MM.1S (cell line): ENCODE measurements around the gene KCNJ16.

Experiments
- DNase-seq: peaks from one replicate; pipeline ENCODE4 v3.0.0-alpha.2; 2015
- H2AFZ ChIP-seq: fragments of 300-600 bp; sonication (generic); 2 replicates; pipeline ENCODE4 v1.6.0; 2016; ENCODE audit warnings: antibody characterized with exemption, low read length
- H3F3A ChIP-seq: fragments of 300-600 bp; sonication (generic); 2 replicates; pipeline ENCODE4 v1.6.1; 2016; ENCODE audit warnings: mild to moderate bottlenecking, antibody characterized with exemption, low read length, moderate library complexity, mixed read lengths; ENCODE audit not compliant: insufficient read depth
- H3K27ac ChIP-seq: fragments of 300-600 bp; sonication (generic); 2 replicates; pipeline ENCODE4 v1.5.1; 2016; ENCODE audit warnings: mild to moderate bottlenecking, low read length
- H3K27me3 ChIP-seq: fragments of 300-600 bp; sonication (generic); replicated peaks from 2 replicates; pipeline ENCODE4 v1.6.0; 2016; ENCODE audit warnings: low read length; ENCODE audit not compliant: insufficient read depth
- H3K36me3 ChIP-seq: fragments of 300-600 bp; sonication (generic); replicated peaks from 2 replicates; pipeline ENCODE4 v1.6.1; 2016; ENCODE audit warnings: mild to moderate bottlenecking, low read length, mixed read lengths; ENCODE audit not compliant: insufficient read depth
- H3K4me1 ChIP-seq: fragments of 300-600 bp; sonication (generic); 2 replicates; pipeline ENCODE4 v1.6.1; 2016; ENCODE audit warnings: low read length, mixed read lengths
- H3K4me2 ChIP-seq: fragments of 300-600 bp; sonication (generic); 2 replicates; pipeline ENCODE4 v1.6.0; 2016; ENCODE audit warnings: low read depth, low read length
- H3K4me3 ChIP-seq: fragments of 300-600 bp; sonication (generic); 2 replicates; pipeline ENCODE4 v1.5.1; 2016; ENCODE audit warnings: low read length, mixed read lengths
- H3K79me2 ChIP-seq: fragments of 300-600 bp; sonication (generic); 2 replicates; pipeline ENCODE4 v1.6.1; 2016; ENCODE audit warnings: mixed run types, low read length, mixed read lengths
- H3K9ac ChIP-seq: fragments of 300-600 bp; sonication (generic); 2 replicates; pipeline ENCODE4 v1.6.1; 2016; ENCODE audit warnings: low read length, mixed read lengths
- H3K9me2 ChIP-seq: fragments of 300-600 bp; sonication (generic); replicated peaks from 2 replicates; pipeline ENCODE4 v1.6.1; 2016; ENCODE audit warnings: mild to moderate bottlenecking, low read length, mixed read lengths; ENCODE audit not compliant: insufficient read depth
- H3K9me3 ChIP-seq: fragments of 300-600 bp; sonication (generic); replicated peaks from 2 replicates; pipeline ENCODE4 v1.6.1; 2016; ENCODE audit warnings: mild to moderate bottlenecking, low read length, mixed read lengths; ENCODE audit not compliant: insufficient read depth
- H4K20me1 ChIP-seq: fragments of 300-600 bp; sonication (generic); 2 replicates; pipeline ENCODE4 v1.6.1; 2016; ENCODE audit warnings: mild to moderate bottlenecking, low read length, moderate library complexity, mixed read lengths; ENCODE audit not compliant: insufficient read depth
- EZH2 ChIP-seq: fragments of 300-600 bp; sonication (generic); optimal IDR thresholded peaks from 2 replicates; pipeline ENCODE3; 2017; ENCODE audit warnings: low read depth, mild to moderate bottlenecking, antibody characterized with exemption, low read length, mixed read lengths
- EZH2phosphoT487 ChIP-seq: fragments of 300-600 bp; sonication (generic); IDR thresholded peaks from 2 replicates; pipeline ENCODE4 v1.6.1; 2018; ENCODE audit warnings: antibody characterized with exemption, low read length
- TF ChIP-seq, protein P1 (sequence below): fragments of 300-600 bp; sonication (generic); IDR thresholded peaks from 2 replicates; pipeline ENCODE4 v1.5.1; 2016; ENCODE audit warnings: antibody characterized with exemption, low read length, mixed read lengths

The KCNJ16 gene

GRCh38 chr17:70109497-70109896 lies 34.5 kb downstream of the KCNJ16 start:
- Histone ChIP-seq H3K9me2 (no peaks in the 10 kb centered on the region), H3K79me2 (no peaks in the 10 kb centered on the region), H3K9ac (no peak overlapping the region), H3K4me1 (no peaks in the 10 kb centered on the region), H2AFZ (no peak overlapping the region), H3K36me3 (no peaks in the 10 kb centered on the region), H4K20me1 (no peaks in the 10 kb centered on the region), H3F3A (no peaks in the 10 kb centered on the region), H3K4me2 (no peak overlapping the region), H3K9me3 (no peaks in the 10 kb centered on the region), H3K4me3 (no peak overlapping the region), H3K27me3 (no peaks in the 10 kb centered on the region), H3K27ac (no peak overlapping the region)
- DNase-seq, result no peak
- TF ChIP-seq, protein P1, sequence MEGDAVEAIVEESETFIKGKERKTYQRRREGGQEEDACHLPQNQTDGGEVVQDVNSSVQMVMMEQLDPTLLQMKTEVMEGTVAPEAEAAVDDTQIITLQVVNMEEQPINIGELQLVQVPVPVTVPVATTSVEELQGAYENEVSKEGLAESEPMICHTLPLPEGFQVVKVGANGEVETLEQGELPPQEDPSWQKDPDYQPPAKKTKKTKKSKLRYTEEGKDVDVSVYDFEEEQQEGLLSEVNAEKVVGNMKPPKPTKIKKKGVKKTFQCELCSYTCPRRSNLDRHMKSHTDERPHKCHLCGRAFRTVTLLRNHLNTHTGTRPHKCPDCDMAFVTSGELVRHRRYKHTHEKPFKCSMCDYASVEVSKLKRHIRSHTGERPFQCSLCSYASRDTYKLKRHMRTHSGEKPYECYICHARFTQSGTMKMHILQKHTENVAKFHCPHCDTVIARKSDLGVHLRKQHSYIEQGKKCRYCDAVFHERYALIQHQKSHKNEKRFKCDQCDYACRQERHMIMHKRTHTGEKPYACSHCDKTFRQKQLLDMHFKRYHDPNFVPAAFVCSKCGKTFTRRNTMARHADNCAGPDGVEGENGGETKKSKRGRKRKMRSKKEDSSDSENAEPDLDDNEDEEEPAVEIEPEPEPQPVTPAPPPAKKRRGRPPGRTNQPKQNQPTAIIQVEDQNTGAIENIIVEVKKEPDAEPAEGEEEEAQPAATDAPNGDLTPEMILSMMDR, result no peak
- no peak for TF ChIP-seq EZH2
- no peak for TF ChIP-seq EZH2phosphoT487

DNA sequence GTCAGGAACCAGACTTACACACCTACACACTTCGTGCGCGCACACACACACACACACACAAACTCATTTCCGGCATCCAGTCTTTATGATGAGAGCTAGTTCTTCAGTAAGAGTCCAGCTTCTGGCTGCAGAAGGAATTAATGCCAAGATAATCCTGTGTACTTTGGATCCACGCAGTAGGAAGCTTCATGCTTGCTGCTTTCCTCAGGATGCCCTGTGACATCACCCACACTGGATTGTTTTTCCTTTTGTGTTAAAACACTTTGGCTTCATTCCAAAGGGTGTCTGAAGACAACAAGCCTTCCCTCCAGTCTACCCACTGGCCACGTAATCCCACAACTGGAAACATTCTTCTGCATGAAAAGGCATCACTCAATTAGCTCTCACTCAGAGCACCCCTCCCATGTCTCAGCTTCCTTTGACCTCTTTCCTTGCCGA lies 35.4 kb downstream of the KCNJ16 start:
- no peaks in the 10 kb centered on the region for H3K79me2 ChIP-seq
- H3K9me3 ChIP-seq, result no peaks in the 10 kb centered on the region
- no peaks in the 10 kb centered on the region for H3F3A ChIP-seq
- no peak overlapping the region for H2AFZ ChIP-seq
- no peaks in the 10 kb centered on the region for H3K9me2 ChIP-seq
- H3K27me3 ChIP-seq, result no peaks in the 10 kb centered on the region
- no peak for DNase-seq
- H3K4me3 ChIP-seq, result no peak overlapping the region
- no peak overlapping the region for H3K9ac ChIP-seq
- TF ChIP-seq, protein P1, result no peak
- TF ChIP-seq EZH2phosphoT487, result no peak
- no peak for TF ChIP-seq EZH2
- H3K4me1 ChIP-seq, result no peaks in the 10 kb centered on the region
- H4K20me1 ChIP-seq, result no peaks in the 10 kb centered on the region
- no peak overlapping the region for H3K4me2 ChIP-seq
- no peaks in the 10 kb centered on the region for H3K36me3 ChIP-seq
- no peak overlapping the region for H3K27ac ChIP-seq

- H3K27me3 ChIP-seq, result no peaks in the 10 kb centered on the region
- H3K79me2 ChIP-seq, result no peaks in the 10 kb centered on the region
- no peak overlapping the region for H3K9ac ChIP-seq
- no peak overlapping the region for H2AFZ ChIP-seq
- no peaks in the 10 kb centered on the region for H3K9me2 ChIP-seq
- no peaks in the 10 kb centered on the region for H3K36me3 ChIP-seq
- no peaks in the 10 kb centered on the region for H4K20me1 ChIP-seq
- no peaks in the 10 kb centered on the region for H3F3A ChIP-seq
- TF ChIP-seq, protein P1, result no peak
- TF ChIP-seq EZH2 (no peak), EZH2phosphoT487 (no peak)
- no peak overlapping the region for H3K4me3 ChIP-seq
- H3K4me1 ChIP-seq, result no peaks in the 10 kb centered on the region
- H3K9me3 ChIP-seq, result no peaks in the 10 kb centered on the region
- no peak overlapping the region for H3K4me2 ChIP-seq
- no peak overlapping the region for H3K27ac ChIP-seq
- DNase-seq, result no peak
Observed at GRCh38 chr17:70111201-70111600, 36.2 kb downstream of the KCNJ16 start.
